Stomach (tissue), 4 donors: ENCODE results near the gene TCF12.
"Not testable (repeated sequence)": the region's sequence is repeated elsewhere in the genome, so short reads cannot be mapped to it uniquely, and the experiment has no call there.

Experiments used
- EP300 ChIP-seq: sonication (generic); formaldehyde crosslinking; IDR thresholded peaks from one replicate; pipeline ENCODE4 v1.6.1; 2017; ENCODE audit warnings: antibody characterized with exemption
- POLR2A ChIP-seq, 4 donors: fragments of 450-650 bp; IDR thresholded peaks; one replicate each; pipeline ENCODE4 v1.6.1; 2016; ENCODE audit warnings: antibody characterized with exemption in 4 of 4, control low read depth in 2 of 4, mild to moderate bottlenecking in 1 of 4, moderate library complexity in 1 of 4
- POLR2AphosphoS5 ChIP-seq, 3 donors: sonication (generic); formaldehyde crosslinking; IDR thresholded peaks; one replicate each; pipeline ENCODE4 v1.6.1; 2016; ENCODE audit warnings: antibody characterized with exemption in 3 of 3
- TF ChIP-seq, protein P1 (sequence below), 7 experiments: fragments of 450-650 bp in 4 of 7; fragments of 200-600 bp in 3 of 7; sonication (generic) in 3 of 7; IDR thresholded peaks; one replicate each; pipeline ENCODE4 v1.5.1; 2016 to 2019; ENCODE audit warnings: antibody characterized with exemption in 7 of 7, control low read depth in 2 of 7, mild to moderate bottlenecking in 1 of 7

DNA sequence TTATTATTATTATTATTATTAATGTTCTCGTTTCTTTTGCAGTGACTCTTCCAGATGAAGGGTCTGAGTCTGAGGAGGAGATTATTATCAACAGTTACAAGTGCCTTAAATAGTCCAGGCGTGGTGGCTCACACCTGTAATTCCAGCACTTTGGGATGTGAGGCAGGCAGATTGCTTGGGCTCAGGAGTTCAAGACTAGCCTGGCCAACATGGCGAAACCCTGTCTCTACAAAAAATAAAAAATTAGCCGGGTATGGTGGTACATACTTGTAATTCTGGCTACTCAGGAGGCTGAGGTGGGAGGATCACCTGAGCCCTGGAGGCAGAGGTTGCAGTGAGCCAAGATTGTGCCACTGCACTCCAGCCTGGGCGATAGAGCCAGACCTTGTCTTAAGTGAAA, 96.5 kb downstream of the TCF12 start:
- TF ChIP-seq, protein P1, sequence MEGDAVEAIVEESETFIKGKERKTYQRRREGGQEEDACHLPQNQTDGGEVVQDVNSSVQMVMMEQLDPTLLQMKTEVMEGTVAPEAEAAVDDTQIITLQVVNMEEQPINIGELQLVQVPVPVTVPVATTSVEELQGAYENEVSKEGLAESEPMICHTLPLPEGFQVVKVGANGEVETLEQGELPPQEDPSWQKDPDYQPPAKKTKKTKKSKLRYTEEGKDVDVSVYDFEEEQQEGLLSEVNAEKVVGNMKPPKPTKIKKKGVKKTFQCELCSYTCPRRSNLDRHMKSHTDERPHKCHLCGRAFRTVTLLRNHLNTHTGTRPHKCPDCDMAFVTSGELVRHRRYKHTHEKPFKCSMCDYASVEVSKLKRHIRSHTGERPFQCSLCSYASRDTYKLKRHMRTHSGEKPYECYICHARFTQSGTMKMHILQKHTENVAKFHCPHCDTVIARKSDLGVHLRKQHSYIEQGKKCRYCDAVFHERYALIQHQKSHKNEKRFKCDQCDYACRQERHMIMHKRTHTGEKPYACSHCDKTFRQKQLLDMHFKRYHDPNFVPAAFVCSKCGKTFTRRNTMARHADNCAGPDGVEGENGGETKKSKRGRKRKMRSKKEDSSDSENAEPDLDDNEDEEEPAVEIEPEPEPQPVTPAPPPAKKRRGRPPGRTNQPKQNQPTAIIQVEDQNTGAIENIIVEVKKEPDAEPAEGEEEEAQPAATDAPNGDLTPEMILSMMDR (IDR thresholded peaks at IDR 0.05), result not testable (repeated sequence)
- TF ChIP-seq POLR2AphosphoS5 (IDR thresholded peaks at IDR 0.05); POLR2A (IDR thresholded peaks at IDR 0.05); EP300: not testable (repeated sequence)
